ENCODE measurements around the gene GIT2. TPM values are rescaled to one million over a fixed set of nuclear protein-coding genes. Genes with fewer than 3 reads are reported as not detected.

Gene GIT2
- total RNA-seq, 1 experiment from 2014 or later = 36.7 TPM

DNA sequence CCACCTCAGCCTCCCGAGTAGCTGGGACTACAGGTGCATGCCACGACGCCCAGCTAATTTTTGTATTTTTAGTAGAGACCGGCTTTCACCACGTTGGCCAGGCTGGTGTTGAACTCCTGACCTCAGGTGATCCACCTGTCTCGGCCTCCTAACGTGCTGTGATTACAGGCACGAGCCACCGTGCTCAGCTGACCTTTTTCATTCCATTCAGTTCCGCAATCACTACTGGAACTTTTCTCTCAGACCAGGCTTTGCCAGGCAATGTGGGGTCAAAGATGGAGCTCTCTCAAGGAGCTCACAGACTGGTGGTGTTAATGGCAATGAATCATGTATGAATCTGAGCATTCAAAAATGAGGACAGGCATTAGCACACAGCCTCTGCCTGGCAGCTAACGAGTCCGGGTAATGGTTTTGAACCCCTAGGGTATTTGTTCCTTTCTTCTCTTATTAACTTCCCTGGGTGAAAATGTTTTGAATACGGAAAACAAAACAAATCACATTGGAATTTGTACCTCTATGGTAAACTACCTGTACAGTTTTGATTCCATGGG, 105.5 kb downstream of the GIT2 start:
- ChIA-PET POLR2A (ENCODE audit: unreplicated experiment) (no interaction called here), CTCF (no interaction called here)
- H3K4me1 ChIP-seq (replicated peaks; ENCODE audit: insufficient read depth) = peaks cover 34% of the 10 kb centered on the region
- no peaks in the 10 kb centered on the region for H3K36me3 ChIP-seq (ENCODE audit: low read depth)
- H3K9me3 ChIP-seq (ENCODE audit: insufficient read depth, low read depth) = no peaks in the 10 kb centered on the region
- peaks cover 37% of the 10 kb centered on the region for H3F3A ChIP-seq (ENCODE audit: insufficient read depth, low read depth)
- no peak overlapping the region for H3K4me2 ChIP-seq
- no peak overlapping the region for H3K27ac ChIP-seq
- no TSS peak for BruUV-seq (replicated peaks)
- H2AFZ ChIP-seq = no peak overlapping the region
- H4K20me1 ChIP-seq (ENCODE audit: insufficient read depth) = no peaks in the 10 kb centered on the region
- H3K4me3 ChIP-seq = no peak overlapping the region
- H3K79me2 ChIP-seq (ENCODE audit: low read depth) = no peaks in the 10 kb centered on the region
- H3K9me2 ChIP-seq (ENCODE audit: insufficient read depth) = no peaks in the 10 kb centered on the region
- TF ChIP-seq EZH2 (IDR thresholded peaks at IDR 0.05; ENCODE audit: low read depth) (no peak), CTCF (conservative IDR thresholded peaks at IDR 0.05) (no peak)
- no peak for DNase-seq
- intact Hi-C loops (cut with micrococcal nuclease; ENCODE audit: unreplicated experiment) = no loop called here
- H3K27me3 ChIP-seq (ENCODE audit: insufficient read depth, low read depth) = no peaks in the 10 kb centered on the region

- peak overlapping the region; percentile 93 for H3K27ac ChIP-seq
- H3K36me3 ChIP-seq (ENCODE audit: low read depth) = no peaks in the 10 kb centered on the region
- H3K79me2 ChIP-seq (ENCODE audit: low read depth) = no peaks in the 10 kb centered on the region
- ChIA-PET POLR2A (ENCODE audit: unreplicated experiment) (interaction anchor here (0.6 to 0.7 kb wide), 3 partner anchors 48 to 580 kb away, joined by 5 to 9 read pairs (median 7); partner anchors contain the start of gene FAM216A), CTCF (interaction anchor here (0.6 kb wide), 1 partner anchor 15 kb away, joined by 8 read pairs; no protein-coding TSS in a partner anchor)
- TF ChIP-seq CTCF (conservative IDR thresholded peaks at IDR 0.05) = no peak
- no peak for TF ChIP-seq EZH2 (IDR thresholded peaks at IDR 0.05; ENCODE audit: low read depth)
- H4K20me1 ChIP-seq (ENCODE audit: insufficient read depth) = no peaks in the 10 kb centered on the region
- H2AFZ ChIP-seq = 0 out of 2 replicates have a peak overlapping the region, but pooled peaks have one; percentile 19
- peak overlapping the region; percentile 19; the same call in 1 of the 2 replicates for H3K4me3 ChIP-seq
- no peaks in the 10 kb centered on the region for H3K9me2 ChIP-seq (ENCODE audit: insufficient read depth)
- intact Hi-C loops (cut with micrococcal nuclease; ENCODE audit: unreplicated experiment) = no loop called here
- peak overlapping the region; percentile 68 for H3K4me2 ChIP-seq
- BruUV-seq (replicated peaks) = no TSS peak
- peak; percentile 42 to 96 for DNase-seq
- H3K27me3 ChIP-seq (ENCODE audit: insufficient read depth, low read depth) = no peaks in the 10 kb centered on the region
- H3K9me3 ChIP-seq (ENCODE audit: insufficient read depth, low read depth) = no peaks in the 10 kb centered on the region
- peaks cover 45% of the 10 kb centered on the region for H3F3A ChIP-seq (ENCODE audit: insufficient read depth, low read depth)
- peaks cover 57% of the 10 kb centered on the region for H3K4me1 ChIP-seq (replicated peaks; ENCODE audit: insufficient read depth)
These were observed 107.8 kb downstream of the GIT2 start for GRCh38 chr12:109888179-109889020.

- Histone ChIP-seq H3F3A (ENCODE audit: insufficient read depth, low read depth) (peaks cover 52% of the 10 kb centered on the region), H3K9me3 (ENCODE audit: insufficient read depth, low read depth) (no peaks in the 10 kb centered on the region), H3K9me2 (ENCODE audit: insufficient read depth) (no peaks in the 10 kb centered on the region), H3K36me3 (ENCODE audit: low read depth) (no peaks in the 10 kb centered on the region), H3K27ac (peak overlapping the region; percentile 56), H3K4me1 (replicated peaks; ENCODE audit: insufficient read depth) (peaks cover 82% of the 10 kb centered on the region), H2AFZ (no peak overlapping the region), H4K20me1 (ENCODE audit: insufficient read depth) (no peaks in the 10 kb centered on the region), H3K79me2 (ENCODE audit: low read depth) (no peaks in the 10 kb centered on the region), H3K4me2 (peak overlapping the region; percentile 6; the same call in 1 of the 2 replicates), H3K4me3 (no peak overlapping the region), H3K27me3 (ENCODE audit: insufficient read depth, low read depth) (no peaks in the 10 kb centered on the region)
- ChIA-PET POLR2A (ENCODE audit: unreplicated experiment) (interaction anchor here (0.6 to 0.7 kb wide), 2 partner anchors 18 to 728 kb away, joined by 14 to 27 read pairs; partner anchors contain the start of gene TCTN1), CTCF (interaction anchor here (0.6 to 0.7 kb wide), 2 partner anchors 192 to 423 kb away, joined by 3 to 19 read pairs; no protein-coding TSS in a partner anchor)
- no TSS peak for BruUV-seq (replicated peaks)
- DNase-seq = peak; percentile 38 to 87
- intact Hi-C loops (cut with micrococcal nuclease; ENCODE audit: unreplicated experiment) = no loop called here
- TF ChIP-seq CTCF (conservative IDR thresholded peaks at IDR 0.05) (no peak), EZH2 (IDR thresholded peaks at IDR 0.05; ENCODE audit: low read depth) (no peak)
These were observed 110.6 kb downstream of the GIT2 start for GRCh38 chr12:109885616-109886015.
